GM13977 (cell line): Measurements from ENCODE around the gene IL1R2.
A peak's percentile ranks its signal among the peaks of the same experiment; 100 is the strongest.

Experiments used
- DNase-seq: peaks from one replicate; pipeline ENCODE4 v3.0.0; 2012; ENCODE audit warnings: low spot score
- in situ Hi-C: fragments of 300-500 bp; cut with MboI; formaldehyde crosslinking; loops from one replicate; pipeline ENCODE4 v1.12.0; 2022; ENCODE audit warnings: low sequenced_read_pairs, low pct_unique_long_range_greater_than_20kb, mixed read lengths, inconsistent platforms; ENCODE audit not compliant: unreplicated experiment
- TF ChIP-seq, protein P1 (sequence below): IDR thresholded peaks from 2 replicates; pipeline ENCODE4 v1.5.1; 2012; ENCODE audit warnings: mild to moderate bottlenecking, control low read depth; ENCODE audit not compliant: insufficient read depth; ENCODE audit errors: extremely low read depth, missing control alignments

IL1R2 gene

DNA sequence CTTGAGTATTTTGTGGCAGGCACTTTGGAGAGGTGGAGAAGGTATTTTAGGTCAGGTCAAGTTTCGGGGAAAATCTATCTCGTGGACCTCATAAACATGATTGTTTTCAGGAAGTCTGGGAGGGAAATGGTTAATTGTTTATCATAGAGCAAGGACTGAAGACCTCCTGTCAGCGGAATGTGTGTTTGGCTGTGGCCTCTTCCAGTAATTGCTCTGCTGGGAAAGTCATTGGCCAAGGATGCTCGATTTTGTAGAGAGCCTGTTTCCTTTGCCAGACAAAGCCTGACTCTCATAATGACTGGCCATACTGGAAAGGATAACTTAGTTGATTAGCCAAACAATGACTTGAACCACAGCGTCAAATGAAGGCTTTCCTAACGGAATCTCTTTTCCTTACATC, 30.0 kb downstream of the IL1R2 start:
- TF ChIP-seq, protein P1, sequence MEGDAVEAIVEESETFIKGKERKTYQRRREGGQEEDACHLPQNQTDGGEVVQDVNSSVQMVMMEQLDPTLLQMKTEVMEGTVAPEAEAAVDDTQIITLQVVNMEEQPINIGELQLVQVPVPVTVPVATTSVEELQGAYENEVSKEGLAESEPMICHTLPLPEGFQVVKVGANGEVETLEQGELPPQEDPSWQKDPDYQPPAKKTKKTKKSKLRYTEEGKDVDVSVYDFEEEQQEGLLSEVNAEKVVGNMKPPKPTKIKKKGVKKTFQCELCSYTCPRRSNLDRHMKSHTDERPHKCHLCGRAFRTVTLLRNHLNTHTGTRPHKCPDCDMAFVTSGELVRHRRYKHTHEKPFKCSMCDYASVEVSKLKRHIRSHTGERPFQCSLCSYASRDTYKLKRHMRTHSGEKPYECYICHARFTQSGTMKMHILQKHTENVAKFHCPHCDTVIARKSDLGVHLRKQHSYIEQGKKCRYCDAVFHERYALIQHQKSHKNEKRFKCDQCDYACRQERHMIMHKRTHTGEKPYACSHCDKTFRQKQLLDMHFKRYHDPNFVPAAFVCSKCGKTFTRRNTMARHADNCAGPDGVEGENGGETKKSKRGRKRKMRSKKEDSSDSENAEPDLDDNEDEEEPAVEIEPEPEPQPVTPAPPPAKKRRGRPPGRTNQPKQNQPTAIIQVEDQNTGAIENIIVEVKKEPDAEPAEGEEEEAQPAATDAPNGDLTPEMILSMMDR = no peak
- no peak for DNase-seq
- in situ Hi-C loops = loop anchor here (10.0 kb wide), 2 partner anchors 223 to 423 kb away; no protein-coding TSS in a partner anchor

DNA sequence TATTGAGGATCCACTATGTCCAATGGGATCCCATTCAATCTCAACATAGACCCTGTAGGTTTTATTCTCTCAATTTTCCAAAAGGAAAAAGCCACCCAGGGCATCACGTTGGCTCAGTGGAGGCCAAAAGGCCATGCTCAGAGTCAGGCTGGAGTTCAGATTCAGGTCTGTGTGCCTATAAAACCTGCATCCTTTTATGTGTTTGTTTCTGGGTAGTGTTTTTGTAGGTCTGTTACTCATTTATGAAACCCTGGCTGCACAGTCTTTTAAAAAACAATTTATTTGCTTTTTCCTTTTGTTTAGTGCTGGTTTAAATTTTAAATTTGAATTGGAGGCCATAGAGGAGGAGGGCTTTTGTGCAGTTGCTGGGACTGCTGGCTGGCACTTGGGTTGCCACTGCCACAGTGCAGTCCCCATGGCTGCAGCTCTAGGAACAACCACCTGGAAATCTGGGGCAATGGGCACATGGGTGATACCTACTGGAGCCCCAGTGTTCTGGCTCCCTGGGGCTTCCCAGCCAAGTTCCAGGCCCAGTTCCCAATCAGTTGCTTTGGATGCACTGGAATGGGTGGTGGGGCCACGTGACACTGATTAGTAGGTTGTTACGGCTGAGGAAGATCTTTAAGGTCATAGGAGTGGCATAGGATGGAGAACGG, 31.3 kb downstream of the IL1R2 start:
- TF ChIP-seq, protein P1 = no peak
- no peak for DNase-seq
- in situ Hi-C loops = loop anchor here (10.0 kb wide), 2 partner anchors 222 to 422 kb away; no protein-coding TSS in a partner anchor

DNA sequence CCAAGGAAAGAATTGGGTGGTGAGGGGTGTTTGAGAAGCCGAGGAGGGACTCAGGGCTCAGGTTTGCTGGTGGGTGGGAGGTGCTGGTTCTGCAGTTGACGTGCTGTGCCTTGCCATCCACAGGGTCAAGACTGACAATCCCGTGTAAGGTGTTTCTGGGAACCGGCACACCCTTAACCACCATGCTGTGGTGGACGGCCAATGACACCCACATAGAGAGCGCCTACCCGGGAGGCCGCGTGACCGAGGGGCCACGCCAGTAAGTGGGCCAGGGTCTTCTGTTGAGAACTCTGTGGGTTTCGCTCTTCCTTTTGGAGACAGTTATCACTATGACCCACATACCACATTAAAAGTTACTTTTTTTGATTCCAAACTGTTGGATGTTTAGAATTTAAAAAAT, 32.6 kb downstream of the IL1R2 start:
- no peak for DNase-seq
- TF ChIP-seq, protein P1 = no peak
- in situ Hi-C loops = loop anchor here (10.0 kb wide), 2 partner anchors 220 to 420 kb away; no protein-coding TSS in a partner anchor

DNA sequence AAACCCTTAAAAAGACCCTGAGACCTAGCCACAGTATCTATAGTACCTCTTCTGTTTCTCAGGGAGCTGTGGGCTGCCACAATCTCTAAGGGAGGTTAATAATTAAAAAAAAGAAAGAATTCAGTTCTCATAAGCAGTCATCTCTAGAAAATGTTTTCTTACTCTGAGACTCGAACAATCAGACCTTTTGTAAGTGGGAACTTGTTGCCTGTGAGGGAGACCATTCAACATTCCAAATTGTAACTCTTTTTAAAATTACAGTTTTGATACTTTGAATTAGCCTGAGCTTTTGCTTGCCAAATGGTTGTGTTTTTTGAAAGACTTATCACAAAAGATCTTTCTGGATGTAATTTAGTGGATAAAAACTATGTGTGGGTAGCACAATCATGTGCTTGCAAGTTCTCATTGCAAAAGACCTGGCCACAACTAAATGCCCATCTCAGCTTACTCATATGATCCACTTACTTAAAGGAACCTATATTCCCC, 33.3 kb downstream of the IL1R2 start:
- TF ChIP-seq, protein P1 = no peak
- in situ Hi-C loops = loop anchor here (10.0 kb wide), 2 partner anchors 220 to 420 kb away; no protein-coding TSS in a partner anchor
- peak; percentile 61 for DNase-seq

DNA sequence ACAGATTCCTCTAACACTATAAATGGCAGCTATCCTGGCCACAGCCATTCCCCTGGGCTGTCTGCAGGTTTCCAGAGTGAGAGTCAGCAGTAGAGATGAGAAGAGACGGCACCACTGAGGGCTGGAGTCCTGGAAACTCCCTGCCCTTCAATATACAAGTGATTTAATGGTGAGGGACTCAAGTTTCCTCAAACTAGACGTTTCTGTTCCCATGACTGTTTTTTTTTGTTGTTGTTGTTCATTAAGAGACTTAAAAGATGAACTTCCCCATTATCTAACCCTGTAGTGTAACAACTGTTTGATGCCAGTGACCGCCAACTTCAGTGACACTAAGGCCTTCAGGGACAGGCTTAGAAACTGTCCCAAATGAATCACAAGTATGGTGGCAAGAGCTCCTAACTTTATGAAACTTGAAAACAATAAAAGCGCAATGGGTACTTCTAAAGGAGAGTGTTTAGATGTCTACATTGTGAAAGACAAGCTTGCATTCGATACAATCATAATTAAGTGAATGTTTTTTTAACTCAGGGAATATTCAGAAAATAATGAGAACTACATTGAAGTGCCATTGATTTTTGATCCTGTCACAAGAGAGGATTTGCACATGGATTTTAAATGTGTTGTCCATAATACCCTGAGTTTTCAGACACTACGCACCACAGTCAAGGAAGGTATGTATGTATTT, 34.0 kb downstream of the IL1R2 start:
- DNase-seq = peak; percentile 53
- TF ChIP-seq, protein P1 = no peak
- in situ Hi-C loops = loop anchor here (10.0 kb wide), 2 partner anchors 219 to 419 kb away; no protein-coding TSS in a partner anchor

DNA sequence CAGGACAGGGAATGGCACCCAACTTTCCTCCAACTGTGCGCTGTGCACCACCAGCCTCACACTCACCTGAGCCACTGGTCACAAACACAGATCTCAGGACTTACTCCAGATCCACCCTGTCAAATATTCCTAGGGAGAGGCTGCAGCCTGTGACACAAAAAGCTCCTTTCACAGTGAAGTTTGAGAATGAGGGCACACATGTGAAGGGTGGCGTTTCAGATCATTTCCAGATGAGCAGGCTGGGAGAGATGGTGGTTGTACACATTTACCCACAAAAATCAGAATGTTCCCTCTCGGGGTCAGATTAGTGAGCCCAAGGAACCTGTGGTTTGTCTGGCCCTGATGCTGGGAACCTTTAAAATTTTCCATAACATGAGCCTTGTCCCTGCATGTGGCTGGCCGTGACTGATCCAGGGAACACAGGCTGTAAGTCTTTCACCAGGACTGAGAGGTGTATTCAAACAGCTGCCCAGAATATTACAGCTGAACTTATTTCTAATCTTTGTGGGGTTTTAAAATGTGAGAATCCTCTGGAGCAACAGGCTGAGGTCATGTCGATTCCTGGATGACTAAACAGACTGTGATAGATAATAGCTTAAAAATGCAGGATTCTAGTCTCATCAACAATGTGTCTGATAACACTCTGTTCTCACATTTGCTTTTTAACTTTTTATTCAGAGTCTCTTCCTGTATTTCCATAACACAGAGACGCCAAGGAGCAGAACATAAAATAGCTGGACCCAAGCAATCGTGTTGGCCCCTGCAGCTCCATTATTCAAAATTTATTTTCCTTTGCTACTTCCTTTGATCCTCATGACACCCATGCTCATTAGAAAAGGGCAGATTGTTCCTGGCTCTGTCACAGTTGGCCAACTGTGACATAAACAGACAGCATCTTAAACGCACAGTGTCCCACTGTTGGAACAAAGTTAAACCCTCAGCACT, 35.5 kb downstream of the IL1R2 start:
- TF ChIP-seq, protein P1 = no peak
- DNase-seq = no peak
- in situ Hi-C loops = loop anchor here (10.0 kb wide), 2 partner anchors 217 to 417 kb away; no protein-coding TSS in a partner anchor
